Measurements from ENCODE around the gene ITPKB. TPM values are rescaled to one million over a fixed set of nuclear protein-coding genes. Genes with fewer than 3 reads are reported as not detected.
A peak's percentile ranks its signal among the peaks of the same experiment; 100 is the strongest.
"Not testable (repeated sequence)": the region's sequence is repeated elsewhere in the genome, so short reads cannot be mapped to it uniquely, and the experiment has no call there.

ITPKB gene
- total RNA-seq, 1 donor from 2014 or later: 10.5 TPM

DNA sequence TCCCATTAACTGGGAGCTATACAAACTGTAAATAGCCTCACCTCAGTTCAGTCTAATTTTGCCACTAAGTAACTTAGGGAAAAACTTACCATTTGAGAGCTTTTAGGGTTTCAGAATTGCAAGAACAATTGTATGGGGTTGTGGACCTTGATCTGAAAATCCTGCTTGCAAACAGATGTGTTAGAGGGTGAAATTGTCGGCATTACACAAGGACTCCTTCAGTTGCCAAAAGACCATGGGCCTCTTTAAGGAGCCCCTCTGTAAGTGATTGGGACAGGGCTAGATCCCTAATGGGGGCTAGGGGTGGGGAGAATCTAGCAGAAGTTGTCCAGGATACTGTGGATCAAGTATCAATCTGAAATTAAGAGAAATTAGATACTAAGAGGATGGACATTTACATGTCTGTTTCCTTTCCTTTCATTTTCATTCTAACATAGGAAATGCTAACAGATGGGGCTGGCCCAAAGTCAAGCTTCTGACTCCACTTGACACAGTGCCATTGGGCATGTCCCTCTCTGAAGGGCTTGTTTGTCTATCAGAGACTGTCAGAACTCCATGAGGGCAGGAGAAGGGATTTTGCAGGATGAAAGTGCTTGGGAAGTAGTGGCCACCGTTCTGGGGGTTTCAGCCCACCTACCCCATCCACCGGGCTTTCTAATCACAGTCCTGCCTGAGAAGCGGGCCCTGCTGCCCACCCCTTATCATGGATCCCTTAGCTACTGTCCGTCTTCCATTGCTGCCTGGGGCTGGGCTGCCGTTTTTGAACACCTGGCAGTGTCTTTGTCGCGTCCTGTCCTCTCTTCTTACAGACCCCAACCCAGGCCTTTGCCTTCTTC, 135.8 kb downstream of the ITPKB start:
- peak; percentile 76 for DNase-seq (ENCODE audit: low spot score)
- intact Hi-C loops (cut with DNase I): no loop called here

DNA sequence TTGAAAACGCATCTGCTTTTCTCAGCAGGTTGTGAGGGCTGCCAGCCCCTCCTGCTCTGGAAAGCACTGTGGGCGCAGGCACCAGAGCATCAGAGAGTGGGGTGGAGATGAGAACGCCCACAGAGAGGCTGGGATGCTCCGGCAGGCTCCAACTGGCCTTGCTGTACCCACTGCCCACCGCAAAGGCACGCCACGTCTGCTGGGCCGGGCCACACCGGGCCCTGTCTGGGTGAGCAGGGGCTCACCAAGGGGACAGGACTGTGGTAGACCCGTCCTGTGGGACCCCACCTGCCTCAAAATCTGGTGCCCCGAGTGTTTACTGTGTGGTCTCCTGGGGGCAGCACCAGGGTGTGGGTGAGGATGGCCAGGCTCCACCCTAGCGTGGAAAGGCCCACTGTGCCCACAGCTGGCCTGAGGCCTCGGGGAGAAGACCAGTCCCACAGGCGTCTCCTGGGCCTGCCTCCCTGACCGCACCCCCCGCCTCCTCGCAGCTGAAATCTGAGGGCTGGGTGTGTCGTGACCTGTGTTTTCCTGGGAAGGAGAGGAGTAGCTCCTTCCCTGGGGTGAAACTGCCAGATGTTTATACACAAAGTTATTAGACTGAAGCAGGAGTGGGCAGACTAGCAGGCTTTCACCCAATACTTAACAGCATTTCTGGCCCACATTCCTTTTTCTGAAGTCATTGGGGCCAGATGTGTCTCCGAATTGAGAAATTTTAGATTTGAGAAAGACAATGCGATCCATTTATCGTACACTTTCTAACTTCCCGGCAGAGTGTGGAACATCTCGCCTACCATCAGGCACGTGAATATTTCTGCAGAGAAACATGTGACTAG, 136.7 kb downstream of the ITPKB start:
- peak; percentile 75 for DNase-seq (ENCODE audit: low spot score)
- intact Hi-C loops (cut with DNase I): no loop called here

DNA sequence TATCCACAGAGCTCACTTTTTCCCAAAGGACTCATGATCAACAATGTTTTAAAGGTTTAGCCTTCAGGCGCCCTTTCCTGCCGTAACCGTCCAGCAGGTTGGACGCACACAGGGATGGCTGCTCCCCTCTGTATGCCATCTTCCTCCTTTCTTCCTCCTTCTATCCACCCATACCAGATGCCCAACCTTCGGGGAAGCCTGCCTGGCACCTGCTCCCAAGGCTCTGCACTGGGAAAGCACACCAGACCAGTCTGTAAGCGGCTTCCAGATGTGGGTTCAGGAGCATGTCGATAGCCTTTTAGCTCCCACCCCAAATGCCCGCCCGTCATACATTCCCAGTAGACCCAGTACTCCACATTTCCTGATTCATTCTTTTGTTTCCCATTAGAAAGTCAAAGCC, 137.6 kb downstream of the ITPKB start:
- intact Hi-C loops (cut with DNase I): no loop called here
- DNase-seq (ENCODE audit: low spot score): peak; percentile 47

DNA sequence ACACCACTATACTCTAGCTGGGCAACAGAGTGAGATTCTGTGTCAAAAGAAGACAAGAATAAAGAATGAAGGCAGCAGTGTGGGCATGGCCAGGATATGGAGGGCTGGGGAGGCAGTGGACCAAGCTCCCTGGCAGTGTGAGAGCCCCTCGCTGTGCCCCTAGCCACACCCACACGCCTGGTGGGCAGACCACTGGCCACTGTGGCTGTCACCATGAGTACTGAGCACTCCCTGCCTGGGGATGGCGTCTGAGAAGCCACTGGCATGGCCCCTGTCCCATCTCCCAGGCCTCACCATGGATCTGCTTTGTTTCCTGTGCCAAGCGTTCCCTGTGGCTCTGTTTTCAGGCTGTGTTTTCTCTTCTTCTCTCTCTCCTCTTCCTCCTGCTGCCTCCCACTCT, 138.8 kb downstream of the ITPKB start:
- intact Hi-C loops (cut with DNase I): no loop called here
- DNase-seq (ENCODE audit: low spot score): peak; percentile 49

DNA sequence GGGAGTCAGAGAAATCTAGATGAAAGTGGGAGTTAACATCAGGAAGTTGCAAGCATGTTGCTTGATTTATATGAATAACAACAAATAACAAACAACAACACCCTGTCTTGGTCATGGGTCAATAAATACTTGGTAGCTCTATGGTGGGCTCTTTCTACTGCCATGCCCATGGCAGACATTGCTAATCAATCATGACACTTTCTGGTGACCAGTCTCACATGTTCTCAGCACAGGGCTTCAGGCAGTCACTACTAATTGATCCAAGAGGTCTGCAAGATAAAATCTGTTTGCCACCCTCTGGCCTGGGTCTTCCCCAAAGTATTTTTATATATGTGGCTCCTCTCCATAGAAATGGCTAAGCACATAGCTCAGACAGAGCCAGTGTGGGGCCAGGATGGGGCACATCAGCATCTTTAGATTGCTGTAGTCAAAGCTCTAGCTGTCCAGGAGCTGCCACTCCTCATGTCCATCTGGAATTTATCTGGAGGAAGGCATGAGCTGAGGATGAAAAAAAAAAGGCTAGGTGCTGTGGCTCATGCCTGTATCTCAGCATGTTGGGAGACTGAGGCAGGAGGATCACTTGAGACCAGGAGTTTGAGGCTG, 139.3 kb downstream of the ITPKB start:
- intact Hi-C loops (cut with DNase I): no loop called here
- DNase-seq (ENCODE audit: low spot score): peak; percentile 58

DNA sequence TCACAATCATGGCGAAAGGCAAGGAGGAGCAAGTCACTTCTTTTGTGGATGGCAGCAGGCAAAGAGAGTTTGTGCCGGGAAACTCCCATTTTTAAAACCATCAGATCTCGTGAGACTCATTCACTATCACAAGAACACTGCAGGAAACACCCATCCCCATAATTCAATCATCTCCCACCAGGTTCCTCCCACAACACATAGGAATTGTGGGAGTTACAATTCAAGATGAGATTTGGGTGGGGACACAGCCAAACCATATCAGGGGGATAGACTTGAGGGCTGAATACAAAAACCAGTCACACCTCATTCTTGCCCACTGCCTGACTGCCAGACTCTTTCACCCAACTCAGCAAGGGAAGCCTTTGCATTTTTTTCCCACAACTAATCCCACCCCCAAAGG, 140.1 kb downstream of the ITPKB start:
- DNase-seq (ENCODE audit: low spot score); intact Hi-C loops (cut with DNase I): not testable (repeated sequence)

DNA sequence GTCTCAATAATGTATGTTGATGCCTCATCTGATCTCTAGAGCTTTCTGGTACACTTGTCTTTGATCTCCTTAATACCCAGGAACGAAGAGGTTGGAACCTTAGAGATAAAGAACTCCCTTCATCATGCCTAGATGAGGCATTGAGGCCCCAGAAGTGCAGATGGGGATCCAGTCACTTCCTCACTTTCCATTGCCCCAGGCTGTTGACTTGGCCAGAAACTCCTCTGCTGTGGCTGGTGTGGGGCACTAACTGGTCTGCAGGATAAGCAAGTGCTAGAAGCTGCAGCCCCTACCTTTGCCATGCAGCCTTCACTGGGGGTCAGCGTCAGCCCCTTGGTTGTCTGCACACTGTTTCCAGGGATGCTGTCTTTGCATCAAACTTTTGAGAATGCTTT, 140.6 kb downstream of the ITPKB start:
- intact Hi-C loops (cut with DNase I): no loop called here
- peak; percentile 41 for DNase-seq (ENCODE audit: low spot score)

DNA sequence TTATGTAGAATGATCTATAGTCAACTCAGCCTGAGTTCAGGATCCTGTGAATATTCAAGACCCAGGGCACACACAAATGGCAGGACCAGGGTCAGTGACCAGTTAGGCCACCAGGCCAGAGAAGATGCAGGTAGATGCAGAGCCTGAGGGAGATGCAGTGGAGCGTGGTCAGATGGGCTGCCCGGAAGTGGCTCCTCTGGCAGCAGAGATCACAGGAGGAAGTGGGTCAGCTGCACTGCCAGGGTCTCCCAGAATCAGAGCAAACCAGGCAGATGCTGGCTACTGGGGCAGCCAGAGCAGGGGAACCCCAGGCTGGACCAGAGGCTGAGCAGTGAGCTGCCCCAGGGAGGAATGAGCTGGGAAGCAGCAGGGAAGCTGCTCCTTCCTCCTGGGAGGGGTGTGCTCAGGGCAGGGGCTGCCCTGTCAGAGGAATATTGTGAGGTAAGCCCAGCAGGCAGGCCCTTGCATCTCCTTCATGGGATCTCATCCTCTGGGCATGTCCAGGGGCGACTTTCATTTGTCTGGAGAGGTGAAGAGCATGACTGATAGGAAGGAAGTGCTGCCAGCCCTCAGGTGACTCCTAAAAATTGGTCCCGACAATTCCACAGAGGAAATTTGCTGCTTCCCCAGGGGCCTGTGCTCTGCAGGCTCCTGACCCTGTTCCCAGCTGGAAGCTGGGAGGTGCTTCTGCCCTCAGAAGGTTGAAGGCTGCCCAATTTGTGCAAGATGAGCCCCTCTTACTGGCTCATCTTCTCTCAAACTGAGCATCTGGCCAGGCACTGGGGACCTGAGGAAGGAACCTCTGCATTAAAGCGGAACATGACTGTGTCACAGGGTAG, 141.2 kb downstream of the ITPKB start:
- DNase-seq (ENCODE audit: low spot score): peak; percentile 47
- intact Hi-C loops (cut with DNase I): no loop called here

DNA sequence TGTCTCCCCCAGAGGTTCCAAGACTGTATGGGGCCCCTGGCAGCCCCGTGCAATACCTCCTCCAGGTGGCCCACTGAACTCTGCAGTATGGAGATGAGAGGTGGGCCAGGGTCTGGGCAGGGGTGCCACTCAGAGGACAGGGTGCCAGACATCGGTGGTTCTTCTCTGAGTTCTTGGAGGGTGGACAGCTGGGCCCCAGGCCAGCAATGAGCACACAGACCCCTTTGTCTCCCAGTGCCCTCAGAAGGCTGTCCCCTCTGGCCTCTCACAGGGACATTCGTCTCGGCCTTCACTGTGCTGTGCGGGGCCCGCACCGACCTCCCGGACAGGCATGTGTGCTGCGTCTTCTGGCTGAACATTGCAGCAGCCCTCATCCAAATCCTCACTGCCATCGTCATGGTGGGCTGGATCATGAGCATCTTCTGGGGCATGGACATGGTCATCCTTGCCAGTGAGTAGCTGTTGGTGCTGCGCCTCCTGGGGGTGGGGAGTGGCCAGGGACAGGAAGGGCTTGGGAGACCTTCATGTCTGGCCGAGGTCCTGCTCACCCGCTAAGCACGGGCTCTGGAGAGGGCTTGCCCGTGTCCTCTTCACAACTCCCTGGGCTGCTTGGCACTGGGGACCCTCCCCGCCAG, 142.4 kb downstream of the ITPKB start:
- intact Hi-C loops (cut with DNase I): no loop called here
- peak; percentile 49 for DNase-seq (ENCODE audit: low spot score)

DNA sequence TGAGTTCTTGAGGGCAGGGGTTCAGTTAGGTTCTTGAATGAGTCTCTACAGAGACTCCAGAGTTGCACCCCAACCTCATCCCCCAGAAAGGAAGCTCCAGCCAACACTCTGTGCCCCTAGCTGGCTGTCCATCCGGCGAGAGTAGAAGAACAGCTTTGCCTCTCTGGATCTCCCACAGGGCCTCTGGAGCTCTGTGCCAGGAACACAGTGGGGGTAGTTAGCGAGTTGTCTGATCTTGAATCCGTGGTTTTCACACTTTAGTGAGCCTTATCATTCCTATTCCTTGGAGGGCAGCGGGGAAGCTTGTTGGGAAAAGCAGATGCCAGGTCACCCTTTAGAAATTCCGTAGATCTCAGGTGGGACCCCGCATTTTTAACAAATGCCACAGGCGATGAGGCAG, 145.5 kb downstream of the ITPKB start:
- no peak for DNase-seq (ENCODE audit: low spot score)
- intact Hi-C loops (cut with DNase I): no loop called here

DNA sequence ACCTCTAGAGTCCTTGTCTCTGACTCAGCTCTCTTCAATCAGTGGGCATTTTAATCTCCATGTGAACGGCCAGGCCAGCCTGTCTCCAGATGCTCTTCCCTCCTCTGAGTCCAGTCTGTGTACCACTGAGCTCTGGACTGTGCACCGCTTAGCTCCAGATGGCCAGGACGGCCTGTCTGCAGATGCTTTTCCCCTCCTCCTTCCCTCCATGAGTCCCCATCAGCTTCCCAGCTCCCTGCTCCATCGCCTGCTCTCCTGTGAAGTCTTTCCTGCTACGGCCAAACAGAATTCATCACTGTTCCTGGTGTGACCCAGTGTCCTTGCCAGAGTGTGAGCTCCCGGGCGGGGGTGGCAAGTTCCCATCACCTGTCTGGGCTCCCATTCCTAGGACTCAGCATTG, 148.5 kb downstream of the ITPKB start:
- DNase-seq (ENCODE audit: low spot score): no peak
- intact Hi-C loops (cut with DNase I): no loop called here

DNA sequence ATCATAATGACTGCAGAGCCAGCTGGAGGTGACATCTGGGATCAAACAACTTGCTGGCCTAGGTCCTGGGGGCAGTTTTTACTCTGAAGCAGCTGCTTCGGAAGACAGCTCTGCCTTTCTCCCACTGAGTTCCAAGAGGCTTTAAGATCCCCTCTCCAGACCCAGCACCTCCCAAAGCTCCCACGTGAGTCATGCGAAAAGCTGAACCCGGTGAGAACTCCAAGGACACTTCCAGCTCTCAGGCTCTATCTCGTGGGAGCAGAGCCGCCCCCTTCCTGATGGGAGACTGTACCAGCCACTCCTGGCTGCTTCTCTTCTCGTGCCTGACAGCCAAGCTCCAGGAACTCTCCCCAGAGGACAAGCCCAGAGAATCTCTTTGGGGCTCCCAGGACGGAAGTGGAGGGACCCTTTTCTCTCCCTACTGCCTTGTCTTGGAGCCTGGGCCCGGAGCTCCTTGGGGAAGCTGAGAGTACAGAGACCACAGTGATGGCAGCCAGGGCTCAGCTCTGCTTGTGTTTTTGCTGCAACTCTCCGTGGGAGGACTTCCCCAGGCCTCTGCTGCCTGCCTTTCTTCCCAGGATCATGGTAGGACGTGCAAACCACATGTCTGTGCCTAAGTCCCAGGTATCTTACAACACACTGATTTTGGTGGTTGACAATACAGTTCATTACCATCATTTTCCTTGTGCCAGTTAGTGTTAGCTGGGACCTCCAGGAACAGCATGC, 149.9 kb downstream of the ITPKB start:
- DNase-seq (ENCODE audit: low spot score): no peak
- intact Hi-C loops (cut with DNase I): no loop called here

DNA sequence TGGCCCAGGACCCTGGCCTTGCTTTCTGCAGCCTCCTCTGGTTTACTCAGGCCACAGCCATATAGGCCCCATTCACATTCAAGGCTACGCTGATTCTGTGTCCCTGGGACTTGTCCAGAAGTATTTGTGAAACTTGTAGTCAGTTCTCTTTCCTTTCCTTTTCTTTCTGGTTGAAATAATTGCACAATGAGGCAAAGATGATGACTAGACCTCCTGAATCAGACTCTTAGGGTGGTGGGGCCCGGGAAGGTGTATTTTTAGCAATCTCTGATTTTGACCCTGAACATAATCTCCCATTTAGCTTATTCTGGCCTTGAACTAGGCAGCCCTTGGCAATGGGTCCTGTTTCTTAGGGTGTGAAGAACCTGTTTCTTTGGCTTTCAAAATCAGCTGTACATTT, 150.6 kb downstream of the ITPKB start:
- intact Hi-C loops (cut with DNase I): no loop called here

DNA sequence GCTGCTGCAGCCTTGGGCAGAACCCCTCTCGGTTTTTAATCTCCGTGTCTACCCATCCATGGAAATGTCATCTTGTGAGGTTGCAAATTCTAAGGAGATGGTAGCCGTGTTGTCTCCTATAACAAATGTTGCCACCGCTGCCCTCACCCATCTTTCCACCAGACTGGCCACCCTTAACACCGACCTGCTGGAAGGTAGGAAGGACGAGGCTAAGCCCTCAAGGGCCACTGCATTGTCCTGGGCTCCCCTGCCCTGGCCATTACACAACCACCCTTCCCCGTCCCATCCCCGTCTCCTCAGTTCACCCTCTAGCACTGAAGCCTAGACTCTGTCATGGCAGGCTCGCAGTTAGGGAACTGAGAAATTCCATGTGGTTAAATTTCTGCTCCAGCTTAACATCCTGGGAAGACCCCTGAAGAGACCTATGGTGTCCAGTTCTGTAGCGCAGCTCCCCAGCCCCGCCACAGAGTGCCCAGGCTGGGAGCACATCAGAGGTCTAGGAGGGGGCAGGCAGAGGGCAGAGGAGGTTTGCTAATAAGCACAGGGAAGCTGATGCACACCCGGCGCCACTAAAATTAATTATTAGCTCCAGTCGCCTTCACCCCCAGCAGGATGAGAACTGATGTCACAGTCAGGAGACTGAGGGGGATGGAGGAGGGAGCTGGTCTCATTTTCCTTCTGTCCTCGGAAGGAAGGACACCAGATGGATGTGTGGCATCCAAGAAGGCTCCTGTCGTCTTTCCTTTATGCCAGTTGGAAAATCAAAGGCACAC, 152.2 kb downstream of the ITPKB start:
- no peak for DNase-seq (ENCODE audit: low spot score)
- intact Hi-C loops (cut with DNase I): no loop called here

More for the DNA sequence above, 150.6 kb downstream of the ITPKB start:
- DNase-seq (ENCODE audit: low spot score): no peak

DNA sequence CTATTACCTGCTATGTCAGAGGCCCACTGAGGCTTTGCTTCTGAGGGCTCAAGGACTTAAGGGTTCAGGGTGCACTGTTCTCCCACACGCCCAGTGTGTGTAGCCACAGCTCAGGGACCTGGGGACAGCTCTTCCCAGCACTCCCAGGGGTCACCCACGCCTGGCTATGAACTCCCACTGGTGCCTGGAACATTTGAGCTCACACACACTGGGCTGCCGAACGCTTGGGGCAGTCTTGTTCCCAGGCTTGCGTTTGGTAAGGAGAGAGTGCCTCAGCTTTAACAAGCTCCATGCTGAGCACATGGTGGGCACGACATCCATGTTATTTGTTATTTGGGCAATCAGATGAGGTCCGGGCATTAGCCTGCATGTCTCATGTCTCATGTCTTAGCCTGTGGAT, 153.0 kb downstream of the ITPKB start:
- no peak for DNase-seq (ENCODE audit: low spot score)

DNA sequence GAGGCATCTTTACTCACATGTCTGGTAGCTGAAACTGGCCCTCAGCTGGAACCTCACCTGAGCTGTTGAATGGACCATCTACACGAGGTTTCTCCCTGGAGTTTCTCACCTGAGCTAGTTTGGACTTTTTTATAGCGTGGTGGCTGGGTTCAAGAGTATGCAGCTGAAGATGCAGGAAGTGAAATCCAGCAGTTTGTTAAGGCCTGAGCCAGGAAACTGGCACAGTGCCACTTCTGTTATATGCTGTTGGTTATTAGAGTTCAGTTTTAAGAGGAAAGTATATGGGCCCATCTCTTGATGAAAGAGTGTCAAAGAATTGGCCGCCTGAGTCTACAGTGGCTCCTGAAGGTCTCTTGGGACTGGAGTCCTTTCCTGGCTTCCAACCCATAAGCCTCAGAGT, 154.9 kb downstream of the ITPKB start:
- intact Hi-C loops (cut with DNase I): no loop called here

More for the DNA sequence above, 153.0 kb downstream of the ITPKB start:
- intact Hi-C loops (cut with DNase I): no loop called here

DNA sequence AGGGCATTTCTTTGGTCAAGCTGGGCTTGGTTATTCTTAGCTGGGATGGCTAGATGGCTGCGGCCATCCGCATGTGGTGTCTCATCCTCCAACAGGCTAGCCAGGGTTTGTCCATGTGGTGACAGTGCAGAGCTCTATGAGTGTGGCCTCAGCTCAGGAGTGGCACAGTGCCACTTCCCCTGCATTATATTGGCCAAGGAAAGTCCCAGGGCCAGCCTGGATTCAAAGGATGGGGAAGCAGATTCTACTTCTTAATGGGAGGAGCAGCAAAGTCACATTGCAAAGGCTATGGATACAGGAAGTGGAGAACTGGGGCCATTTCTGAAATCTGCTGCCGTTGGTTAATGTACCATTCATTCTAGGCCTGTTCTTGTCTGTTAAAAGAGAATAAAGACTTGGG, 156.1 kb downstream of the ITPKB start:
- DNase-seq (ENCODE audit: low spot score): no peak

More for the DNA sequence above, 154.9 kb downstream of the ITPKB start:
- no peak for DNase-seq (ENCODE audit: low spot score)

More for the DNA sequence above, 156.1 kb downstream of the ITPKB start:
- intact Hi-C loops (cut with DNase I): no loop called here
